Retina (tissue), 1 donor: ENCODE data around the gene CDKAL1.

ENCODE experiments used
- DNase-seq: peaks from one replicate; pipeline ENCODE4 v3.0.0-alpha.2; 2016

The CDKAL1 gene

GRCh38 chr6:20933057-20933788 is 399.0 kb downstream of the CDKAL1 start:
- no peak for DNase-seq

- no peak for DNase-seq
Measured at GRCh38 chr6:20936949-20937348, 402.7 kb downstream of the CDKAL1 start.

- DNase-seq: no peak
Measured at GRCh38 chr6:20939161-20939775, 405.0 kb downstream of the CDKAL1 start.

GRCh38 chr6:20943040-20943627 is 408.9 kb downstream of the CDKAL1 start:
- no peak for DNase-seq

- no peak for DNase-seq
Measured at GRCh38 chr6:20943922-20944321, 409.7 kb downstream of the CDKAL1 start.

GRCh38 chr6:20946022-20946421 is 411.8 kb downstream of the CDKAL1 start:
- no peak for DNase-seq

- DNase-seq: no peak
Measured at GRCh38 chr6:20946890-20947289, 412.6 kb downstream of the CDKAL1 start.

GRCh38 chr6:20947977-20948376 is 413.7 kb downstream of the CDKAL1 start:
- no peak for DNase-seq

GRCh38 chr6:20948556-20948955 is 414.3 kb downstream of the CDKAL1 start:
- DNase-seq: no peak

GRCh38 chr6:20949138-20949537 is 414.9 kb downstream of the CDKAL1 start:
- no peak for DNase-seq

GRCh38 chr6:20952699-20953474 is 418.6 kb downstream of the CDKAL1 start:
- peak; percentile 60 for DNase-seq

GRCh38 chr6:20954315-20954714 is 420.1 kb downstream of the CDKAL1 start:
- peak; percentile 12 for DNase-seq

GRCh38 chr6:20955131-20955530 is 420.9 kb downstream of the CDKAL1 start:
- DNase-seq: peak; percentile 18

- DNase-seq: no peak
Measured at GRCh38 chr6:20955751-20956150, 421.5 kb downstream of the CDKAL1 start.

- DNase-seq: no peak
Measured at GRCh38 chr6:20960067-20960466, 425.8 kb downstream of the CDKAL1 start.

GRCh38 chr6:20965276-20965675 is 431.0 kb downstream of the CDKAL1 start:
- DNase-seq: no peak

- DNase-seq: no peak
Measured at GRCh38 chr6:20965915-20966314, 431.7 kb downstream of the CDKAL1 start.

- DNase-seq: no peak
Measured at GRCh38 chr6:20969551-20969950, 435.3 kb downstream of the CDKAL1 start.

- no peak for DNase-seq
Measured at GRCh38 chr6:20976391-20976918, 442.2 kb downstream of the CDKAL1 start.

- no peak for DNase-seq
Measured at GRCh38 chr6:20978151-20978614, 443.9 kb downstream of the CDKAL1 start.

GRCh38 chr6:20979076-20979475 is 444.8 kb downstream of the CDKAL1 start:
- no peak for DNase-seq

GRCh38 chr6:20983961-20984360 is 449.7 kb downstream of the CDKAL1 start:
- no peak for DNase-seq

GRCh38 chr6:20985821-20986220 is 451.6 kb downstream of the CDKAL1 start:
- no peak for DNase-seq
